Measurements from ENCODE around the gene STPG2. TPM values are rescaled to one million over a fixed set of nuclear protein-coding genes. Genes with fewer than 3 reads are reported as not detected.

Gene STPG2
- total RNA-seq, 2 experiments from 2014 or later = not detected

DNA sequence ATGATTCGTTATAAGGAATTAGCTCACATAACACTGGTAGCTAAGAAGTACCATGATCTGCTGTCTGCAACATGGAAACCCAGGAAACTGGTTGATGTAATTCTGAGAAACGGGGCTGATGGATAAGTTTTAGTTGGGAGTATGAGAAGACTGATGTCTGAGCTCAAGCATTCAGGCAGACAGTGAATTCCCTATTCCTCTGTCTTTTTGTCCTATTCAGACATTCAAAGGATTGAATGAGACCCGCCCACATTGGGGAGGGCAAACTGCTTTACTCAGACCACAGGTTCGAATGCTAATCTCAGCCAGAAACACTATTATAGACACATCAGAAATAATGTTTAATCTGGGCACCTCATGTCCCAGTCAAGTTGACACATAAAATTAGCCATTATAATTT lies 515.5 kb downstream of the STPG2 start:
- Histone ChIP-seq H3K27ac (ENCODE audit: low read depth, low read length, poor library complexity, severe bottlenecking) (no peak overlapping the region), H3K4me3 (ENCODE audit: low read depth, low read length, poor library complexity, severe bottlenecking) (no peak overlapping the region), H3K9me2 (ENCODE audit: insufficient read depth, low read length) (no peaks in the 10 kb centered on the region), H3K4me1 (ENCODE audit: insufficient read depth, low read length, poor library complexity, severe bottlenecking) (no peaks in the 10 kb centered on the region), H3K9me3 (ENCODE audit: low read length) (no peaks in the 10 kb centered on the region), H4K20me1 (ENCODE audit: insufficient read depth, low read length) (no peaks in the 10 kb centered on the region), H2AFZ (ENCODE audit: low read length) (no peak overlapping the region), H3K4me2 (ENCODE audit: low read length) (no peak overlapping the region), H3K79me2 (ENCODE audit: insufficient read depth, low read depth, low read length) (no peaks in the 10 kb centered on the region), H3K36me3 (ENCODE audit: insufficient read depth, low read length) (no peaks in the 10 kb centered on the region)
- intact Hi-C loops (cut with micrococcal nuclease; ENCODE audit: unreplicated experiment) = no loop called here
- POLR2A ChIA-PET = interaction anchor here (0.6 kb wide), 1 partner anchor 1324 kb away, joined by 4 read pairs; no protein-coding TSS in a partner anchor
- no peak for DNase-seq (ENCODE audit: low spot score)
- BruUV-seq (replicated peaks) = no TSS peak
- CTCF ChIA-PET (ENCODE audit: unreplicated experiment) = no interaction called here
- TF ChIP-seq, protein P1, sequence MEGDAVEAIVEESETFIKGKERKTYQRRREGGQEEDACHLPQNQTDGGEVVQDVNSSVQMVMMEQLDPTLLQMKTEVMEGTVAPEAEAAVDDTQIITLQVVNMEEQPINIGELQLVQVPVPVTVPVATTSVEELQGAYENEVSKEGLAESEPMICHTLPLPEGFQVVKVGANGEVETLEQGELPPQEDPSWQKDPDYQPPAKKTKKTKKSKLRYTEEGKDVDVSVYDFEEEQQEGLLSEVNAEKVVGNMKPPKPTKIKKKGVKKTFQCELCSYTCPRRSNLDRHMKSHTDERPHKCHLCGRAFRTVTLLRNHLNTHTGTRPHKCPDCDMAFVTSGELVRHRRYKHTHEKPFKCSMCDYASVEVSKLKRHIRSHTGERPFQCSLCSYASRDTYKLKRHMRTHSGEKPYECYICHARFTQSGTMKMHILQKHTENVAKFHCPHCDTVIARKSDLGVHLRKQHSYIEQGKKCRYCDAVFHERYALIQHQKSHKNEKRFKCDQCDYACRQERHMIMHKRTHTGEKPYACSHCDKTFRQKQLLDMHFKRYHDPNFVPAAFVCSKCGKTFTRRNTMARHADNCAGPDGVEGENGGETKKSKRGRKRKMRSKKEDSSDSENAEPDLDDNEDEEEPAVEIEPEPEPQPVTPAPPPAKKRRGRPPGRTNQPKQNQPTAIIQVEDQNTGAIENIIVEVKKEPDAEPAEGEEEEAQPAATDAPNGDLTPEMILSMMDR (conservative IDR thresholded peaks at IDR 0.05; ENCODE audit: low read length) = no peak
- no peak for TF ChIP-seq EZH2phosphoT487 (IDR thresholded peaks at IDR 0.05; ENCODE audit: borderline replicate concordance, low read depth, low read length)

GRCh38 chr4:97624204-97624603 lies 519.1 kb downstream of the STPG2 start:
- DNase-seq (ENCODE audit: low spot score) = no peak
- intact Hi-C loops (cut with micrococcal nuclease; ENCODE audit: unreplicated experiment) = no loop called here
- no TSS peak for BruUV-seq (replicated peaks)
- no peaks in the 10 kb centered on the region for H3K4me1 ChIP-seq (ENCODE audit: insufficient read depth, low read length, poor library complexity, severe bottlenecking)
- H3K79me2 ChIP-seq (ENCODE audit: insufficient read depth, low read depth, low read length) = no peaks in the 10 kb centered on the region
- H3K4me2 ChIP-seq (ENCODE audit: low read length) = no peak overlapping the region
- ChIA-PET POLR2A (no interaction called here), CTCF (ENCODE audit: unreplicated experiment) (no interaction called here)
- H3K9me3 ChIP-seq (ENCODE audit: low read length) = no peaks in the 10 kb centered on the region
- H3K9me2 ChIP-seq (ENCODE audit: insufficient read depth, low read length) = no peaks in the 10 kb centered on the region
- no peaks in the 10 kb centered on the region for H3K36me3 ChIP-seq (ENCODE audit: insufficient read depth, low read length)
- no peaks in the 10 kb centered on the region for H4K20me1 ChIP-seq (ENCODE audit: insufficient read depth, low read length)
- TF ChIP-seq, protein P1 (conservative IDR thresholded peaks at IDR 0.05; ENCODE audit: low read length) = no peak
- TF ChIP-seq EZH2phosphoT487 (IDR thresholded peaks at IDR 0.05; ENCODE audit: borderline replicate concordance, low read depth, low read length) = no peak
- no peak overlapping the region for H2AFZ ChIP-seq (ENCODE audit: low read length)
- H3K4me3 ChIP-seq (ENCODE audit: low read depth, low read length, poor library complexity, severe bottlenecking) = no peak overlapping the region
- no peak overlapping the region for H3K27ac ChIP-seq (ENCODE audit: low read depth, low read length, poor library complexity, severe bottlenecking)

DNA sequence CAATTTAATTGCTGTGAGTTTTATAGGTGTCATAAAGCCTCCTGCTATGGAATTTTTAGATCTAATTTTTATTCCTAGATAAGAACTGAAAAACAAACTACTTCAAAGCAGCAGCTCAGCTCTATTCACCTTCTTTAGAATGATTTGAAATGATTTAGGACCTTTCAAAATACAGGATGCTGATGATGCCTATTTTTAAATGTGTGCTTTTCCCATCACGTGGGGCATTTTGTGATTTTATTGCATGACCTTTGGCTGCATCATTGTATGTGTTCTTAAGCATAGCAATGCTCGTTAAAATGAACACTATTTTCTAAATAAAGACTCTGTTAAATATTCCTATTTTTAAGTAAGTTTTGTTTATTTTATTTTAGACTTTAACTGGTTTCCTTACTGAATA lies 537.3 kb downstream of the STPG2 start:
- H3K4me2 ChIP-seq (ENCODE audit: low read length) = no peak overlapping the region
- no peak overlapping the region for H2AFZ ChIP-seq (ENCODE audit: low read length)
- CTCF ChIA-PET (ENCODE audit: unreplicated experiment) = no interaction called here
- H3K9me3 ChIP-seq (ENCODE audit: low read length) = no peaks in the 10 kb centered on the region
- no peaks in the 10 kb centered on the region for H3K79me2 ChIP-seq (ENCODE audit: insufficient read depth, low read depth, low read length)
- TF ChIP-seq, protein P1 (conservative IDR thresholded peaks at IDR 0.05; ENCODE audit: low read length) = no peak
- TF ChIP-seq EZH2phosphoT487 (IDR thresholded peaks at IDR 0.05; ENCODE audit: borderline replicate concordance, low read depth, low read length) = no peak
- intact Hi-C loops (cut with micrococcal nuclease; ENCODE audit: unreplicated experiment) = no loop called here
- H3K4me1 ChIP-seq (ENCODE audit: insufficient read depth, low read length, poor library complexity, severe bottlenecking) = no peaks in the 10 kb centered on the region
- POLR2A ChIA-PET = no interaction called here
- H4K20me1 ChIP-seq (ENCODE audit: insufficient read depth, low read length) = no peaks in the 10 kb centered on the region
- no peak for DNase-seq (ENCODE audit: low spot score)
- no peak overlapping the region for H3K4me3 ChIP-seq (ENCODE audit: low read depth, low read length, poor library complexity, severe bottlenecking)
- no TSS peak for BruUV-seq (replicated peaks)
- no peaks in the 10 kb centered on the region for H3K9me2 ChIP-seq (ENCODE audit: insufficient read depth, low read length)
- no peak overlapping the region for H3K27ac ChIP-seq (ENCODE audit: low read depth, low read length, poor library complexity, severe bottlenecking)
- no peaks in the 10 kb centered on the region for H3K36me3 ChIP-seq (ENCODE audit: insufficient read depth, low read length)
